Mucosa of rectum (tissue), 2 donors: ENCODE measurements around the gene TLL2.

Experiments
- H3K27ac ChIP-seq, 2 donors: one replicate each; pipeline ENCODE4 v1.7.0; 2013; ENCODE audit warnings: inconsistent platforms in 2 of 2, low read depth in 2 of 2, low read length in 2 of 2
- H3K27me3 ChIP-seq, 2 donors: one replicate each; pipeline ENCODE4 v1.7.0; 2013; ENCODE audit warnings: low read length in 2 of 2; ENCODE audit not compliant: control insufficient read depth in 2 of 2, insufficient read depth in 2 of 2
- H3K36me3 ChIP-seq, 2 donors: one replicate each; pipeline ENCODE4 v1.7.0; 2013; ENCODE audit warnings: low read length in 2 of 2; ENCODE audit not compliant: control insufficient read depth in 2 of 2, insufficient read depth in 2 of 2
- H3K4me1 ChIP-seq, 2 donors: one replicate each; pipeline ENCODE4 v1.7.0; 2013; ENCODE audit warnings: low read length in 2 of 2, mild to moderate bottlenecking in 1 of 2; ENCODE audit not compliant: control insufficient read depth in 2 of 2, insufficient read depth in 2 of 2
- H3K4me3 ChIP-seq, 2 donors: one replicate each; pipeline ENCODE4 v1.7.0; 2013; ENCODE audit warnings: low read length in 2 of 2
- H3K9ac ChIP-seq, 2 donors: one replicate each; pipeline ENCODE4 v1.7.0; 2013; ENCODE audit warnings: low read length in 2 of 2, low read depth in 1 of 2, mild to moderate bottlenecking in 1 of 2
- H3K9me3 ChIP-seq, 2 donors: one replicate each; pipeline ENCODE4 v1.7.0; 2013; ENCODE audit warnings: low read length in 2 of 2; ENCODE audit not compliant: control insufficient read depth in 2 of 2
- donor health status: healthy.
- donor health status: Normal muscosa, but diverticular disease.

TLL2 gene

DNA sequence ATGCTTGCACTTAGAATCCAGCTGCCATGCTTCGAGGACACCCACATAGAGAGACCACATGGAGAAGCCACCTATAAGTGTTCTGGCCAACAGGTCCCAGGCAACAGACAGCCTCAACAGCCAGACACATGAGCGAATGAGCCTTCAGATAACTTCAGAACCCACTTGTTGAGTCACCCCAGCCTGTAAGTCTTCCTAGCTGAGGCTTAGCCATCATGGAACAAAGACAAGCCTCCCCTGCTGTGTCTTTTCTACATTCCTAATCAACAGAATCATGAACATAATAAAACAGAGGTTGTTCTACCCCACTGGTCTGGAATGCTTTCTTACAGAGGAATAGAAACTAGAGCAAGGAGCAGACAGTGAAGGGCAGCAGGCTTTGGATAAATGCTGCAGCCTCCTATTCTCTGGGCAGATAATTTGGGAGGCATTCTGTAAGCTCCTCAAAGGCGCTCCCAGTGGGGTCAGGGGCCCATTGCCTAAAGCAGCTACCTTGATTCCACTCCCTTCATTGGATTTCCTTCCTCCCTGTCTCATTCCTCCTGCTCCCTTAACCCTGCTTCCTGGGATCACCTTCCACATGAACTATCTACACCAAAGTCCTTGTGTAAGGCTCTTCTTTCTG is 4.6 kb downstream of the TLL2 start:
- peaks cover 9 to 11% of the 10 kb centered on the region in 2 donors for H3K27me3 ChIP-seq
- no peaks in the 10 kb centered on the region for H3K36me3 ChIP-seq
- peaks cover 17 to 18% of the 10 kb centered on the region in 2 donors for H3K4me1 ChIP-seq
- no peak overlapping the region for H3K27ac ChIP-seq
- no peaks in the 10 kb centered on the region for H3K9me3 ChIP-seq
- H3K4me3 ChIP-seq, result no peak overlapping the region
- H3K9ac ChIP-seq, result no peak overlapping the region

DNA sequence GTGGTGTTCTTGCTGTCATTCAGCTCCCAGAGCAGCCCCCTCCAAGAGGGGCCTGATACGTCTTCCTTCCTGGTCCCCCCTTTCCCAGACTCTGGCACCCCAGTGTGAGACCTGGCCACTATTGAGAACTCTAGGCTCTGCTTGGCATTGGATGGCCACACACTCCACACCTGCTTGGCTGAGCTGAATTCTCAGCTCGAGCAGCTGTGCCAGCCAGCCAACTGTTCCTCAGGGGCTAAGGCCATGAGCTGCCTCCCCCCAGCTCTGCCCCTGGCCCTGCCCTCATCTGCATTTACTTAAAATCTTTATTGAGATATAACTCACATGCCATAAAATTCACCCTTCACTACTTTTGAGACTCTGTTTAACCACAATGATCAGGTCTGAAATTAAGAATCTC is 6.7 kb downstream of the TLL2 start:
- H3K9ac ChIP-seq, result no peak overlapping the region
- H3K4me3 ChIP-seq, result no peak overlapping the region
- H3K9me3 ChIP-seq, result no peaks in the 10 kb centered on the region
- H3K27me3 ChIP-seq, result peaks cover 3 to 5% of the 10 kb centered on the region in 2 donors
- H3K4me1 ChIP-seq, result no peaks in the 10 kb centered on the region
- H3K27ac ChIP-seq, result no peak overlapping the region
- H3K36me3 ChIP-seq, result no peaks in the 10 kb centered on the region

DNA sequence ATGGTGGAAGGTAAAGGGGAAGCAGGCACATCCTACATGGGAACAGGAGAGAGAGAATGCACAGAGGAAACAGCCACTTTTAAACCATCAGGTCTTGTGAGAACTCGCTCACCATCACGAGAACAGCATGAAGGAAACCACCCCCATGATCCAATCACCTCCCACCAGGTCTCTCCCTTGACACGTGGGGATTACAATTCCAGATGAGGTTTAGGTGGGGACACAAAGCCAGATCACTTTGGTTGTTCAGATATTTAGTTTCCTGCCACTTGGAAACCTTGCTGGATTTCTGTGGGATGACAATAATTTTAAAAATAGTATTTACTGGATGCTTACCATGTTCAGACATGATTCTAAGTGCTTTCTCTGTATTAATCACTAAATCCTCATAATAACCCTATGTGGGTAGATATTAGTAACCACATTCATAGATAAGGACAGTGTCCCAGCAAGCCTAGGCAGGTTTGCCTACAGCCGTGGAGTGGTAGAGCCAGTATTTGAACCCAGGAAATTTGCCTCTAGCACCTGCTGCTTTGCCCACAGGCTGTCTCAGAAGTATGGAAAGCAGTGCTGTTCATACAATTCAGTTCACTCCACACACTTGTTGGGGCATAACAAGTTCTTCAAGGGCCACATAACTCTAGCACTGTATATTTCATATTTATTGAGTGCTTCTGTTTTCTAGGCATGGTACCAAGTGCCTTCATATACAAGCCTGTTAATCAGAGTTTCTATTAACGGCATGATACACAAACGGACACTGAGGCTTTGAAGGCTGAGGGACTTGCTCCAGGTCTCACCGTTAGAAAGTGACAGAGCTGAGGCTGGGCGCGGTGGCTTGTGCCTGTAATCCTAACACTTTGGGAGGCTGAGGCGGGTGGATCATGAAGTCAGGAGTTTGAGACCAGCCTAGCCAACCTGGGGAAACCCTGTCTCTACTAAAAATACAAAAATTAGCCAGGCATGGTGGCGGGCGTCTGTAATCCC is 8.3 kb downstream of the TLL2 start:
- Histone ChIP-seq H3K4me1 (no peaks in the 10 kb centered on the region), H3K27me3 (no peaks in the 10 kb centered on the region), H3K36me3 (no peaks in the 10 kb centered on the region), H3K9ac (no peak overlapping the region), H3K27ac (no peak overlapping the region), H3K9me3 (no peaks in the 10 kb centered on the region), H3K4me3 (no peak overlapping the region)

DNA sequence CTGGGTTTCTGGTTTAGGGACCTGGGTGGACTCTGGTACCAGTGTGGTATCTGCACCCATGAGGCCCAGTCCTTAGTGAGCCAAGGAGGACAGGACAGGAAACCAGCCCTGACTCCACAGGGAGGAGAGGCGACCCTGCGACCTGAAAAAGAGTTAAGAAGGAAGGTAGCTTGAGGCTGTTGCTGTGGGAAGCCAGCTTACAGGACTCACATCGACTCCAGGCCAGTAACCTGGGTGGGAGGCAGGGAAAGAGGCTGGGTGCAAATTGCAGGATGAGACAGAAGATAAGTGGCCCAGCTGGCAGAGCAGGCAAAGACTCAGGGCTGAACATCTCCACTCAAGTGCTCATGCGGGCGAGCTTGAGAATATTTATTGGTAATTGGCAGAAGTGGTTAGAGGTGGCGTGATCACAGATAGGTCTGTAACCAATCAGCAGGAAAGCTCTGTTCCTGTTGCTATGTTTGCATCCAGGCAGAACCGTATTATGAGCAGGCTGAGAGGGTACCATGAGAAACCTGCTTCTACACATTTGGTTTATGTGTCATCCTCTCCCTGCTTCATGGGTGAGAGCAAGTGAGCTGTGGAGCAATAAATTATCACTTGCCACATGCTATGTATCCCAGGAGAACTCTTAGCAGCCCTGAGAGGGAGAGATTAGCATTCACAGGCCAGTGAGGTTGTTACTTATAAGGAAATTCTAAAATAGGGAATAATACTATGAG is 11.0 kb downstream of the TLL2 start:
- H3K4me3 ChIP-seq, result no peak overlapping the region
- H3K9me3 ChIP-seq, result no peaks in the 10 kb centered on the region
- H3K27me3 ChIP-seq, result no peaks in the 10 kb centered on the region

DNA sequence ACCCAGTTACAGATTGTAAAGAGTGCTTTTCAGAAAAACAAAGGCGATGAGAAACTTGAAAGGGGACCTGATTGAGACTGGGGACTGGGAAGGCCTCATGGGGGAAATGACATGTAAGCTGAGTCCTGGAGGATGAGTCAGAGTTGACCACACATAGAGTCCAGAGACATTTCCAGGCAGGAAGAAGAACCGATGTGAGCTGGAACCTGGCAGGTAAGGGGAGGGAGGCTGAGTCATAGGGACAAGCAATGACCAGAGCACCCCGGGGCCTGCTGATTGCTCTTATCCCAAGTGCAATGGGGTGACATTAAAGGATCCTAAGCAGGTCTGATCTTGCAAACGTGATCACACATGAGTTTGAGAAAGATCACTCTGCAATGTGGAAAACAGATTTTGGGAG is 11.7 kb downstream of the TLL2 start:
- Histone ChIP-seq H3K9ac (no peak overlapping the region), H3K4me3 (no peak overlapping the region), H3K27ac (no peak overlapping the region), H3K36me3 (no peaks in the 10 kb centered on the region), H3K4me1 (no peaks in the 10 kb centered on the region), H3K9me3 (no peaks in the 10 kb centered on the region), H3K27me3 (no peaks in the 10 kb centered on the region)

More for the DNA sequence above, 11.0 kb downstream of the TLL2 start:
- no peak overlapping the region for H3K27ac ChIP-seq
- H3K4me1 ChIP-seq, result no peaks in the 10 kb centered on the region
- H3K9ac ChIP-seq, result no peak overlapping the region
- H3K36me3 ChIP-seq, result no peaks in the 10 kb centered on the region

DNA sequence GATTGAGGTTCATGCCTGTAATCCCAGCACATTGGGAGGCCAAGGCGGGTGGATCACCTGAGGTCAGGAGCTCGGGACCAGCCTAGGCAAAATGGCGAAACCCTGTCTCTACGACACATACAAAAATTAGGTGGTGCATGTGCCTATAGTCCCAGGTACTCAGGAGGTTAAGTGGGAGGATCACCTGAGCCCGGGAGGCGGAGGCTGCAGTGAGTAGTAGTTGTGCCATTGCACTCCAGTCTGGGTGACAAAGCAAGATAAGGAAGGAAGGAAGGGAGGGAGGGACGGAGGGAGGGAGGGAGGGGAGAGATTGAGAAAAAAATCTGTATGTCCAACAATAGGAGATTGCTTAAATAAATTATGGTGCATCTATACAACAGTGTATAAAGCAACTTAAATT is 13.2 kb downstream of the TLL2 start:
- Histone ChIP-seq H3K27me3 (no peaks in the 10 kb centered on the region), H3K36me3 (no peaks in the 10 kb centered on the region), H3K9ac (no peak overlapping the region), H3K27ac (no peak overlapping the region), H3K9me3 (no peaks in the 10 kb centered on the region), H3K4me3 (no peak overlapping the region), H3K4me1 (no peaks in the 10 kb centered on the region)

DNA sequence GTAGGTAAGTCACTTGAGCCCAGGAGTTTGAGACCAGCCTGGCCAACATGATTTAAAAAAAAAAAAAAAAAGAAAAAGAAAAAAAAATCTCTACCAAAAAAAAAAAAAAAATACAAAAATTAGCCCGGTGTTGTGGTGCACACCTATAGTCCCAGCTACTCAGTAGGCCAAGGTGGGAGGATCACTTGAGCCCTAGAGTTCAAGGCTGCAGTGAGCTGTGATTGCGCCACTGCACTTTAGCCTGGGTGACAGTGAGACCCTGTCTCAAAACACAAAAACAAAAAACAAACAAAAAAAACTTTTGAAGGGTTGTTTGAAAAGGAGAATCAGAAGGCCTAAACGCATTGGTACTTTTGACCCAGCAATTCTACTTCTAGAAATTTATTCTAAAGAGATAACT is 13.7 kb downstream of the TLL2 start:
- no peaks in the 10 kb centered on the region for H3K27me3 ChIP-seq
- H3K4me1 ChIP-seq, result no peaks in the 10 kb centered on the region
- H3K4me3 ChIP-seq, result no peak overlapping the region
- H3K9me3 ChIP-seq, result no peaks in the 10 kb centered on the region
- no peak overlapping the region for H3K27ac ChIP-seq
- H3K36me3 ChIP-seq, result no peaks in the 10 kb centered on the region
- no peak overlapping the region for H3K9ac ChIP-seq

DNA sequence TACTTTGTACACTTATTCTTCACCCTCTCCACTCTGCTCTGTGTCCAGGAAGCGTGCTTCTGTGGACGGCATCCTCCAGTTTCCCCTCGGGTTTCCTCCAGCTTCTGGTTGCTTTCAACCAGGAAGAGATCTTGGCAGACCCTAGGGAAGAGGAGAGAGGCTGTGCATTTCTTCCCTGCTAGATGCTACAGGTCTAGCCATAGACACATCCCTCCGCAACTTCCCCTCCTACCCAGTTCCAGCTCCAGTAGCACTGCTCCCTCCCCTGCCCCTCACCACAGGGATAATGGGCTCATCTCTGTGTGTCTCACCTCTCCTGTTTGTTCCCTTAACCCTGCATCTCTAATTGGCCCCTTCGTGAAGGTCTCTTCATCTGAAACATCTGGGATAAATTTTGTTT is 16.3 kb downstream of the TLL2 start:
- no peaks in the 10 kb centered on the region for H3K4me1 ChIP-seq
- no peaks in the 10 kb centered on the region for H3K36me3 ChIP-seq
- no peaks in the 10 kb centered on the region for H3K27me3 ChIP-seq
- H3K4me3 ChIP-seq, result no peak overlapping the region
- H3K9ac ChIP-seq, result no peak overlapping the region
- H3K27ac ChIP-seq, result no peak overlapping the region
- no peaks in the 10 kb centered on the region for H3K9me3 ChIP-seq

DNA sequence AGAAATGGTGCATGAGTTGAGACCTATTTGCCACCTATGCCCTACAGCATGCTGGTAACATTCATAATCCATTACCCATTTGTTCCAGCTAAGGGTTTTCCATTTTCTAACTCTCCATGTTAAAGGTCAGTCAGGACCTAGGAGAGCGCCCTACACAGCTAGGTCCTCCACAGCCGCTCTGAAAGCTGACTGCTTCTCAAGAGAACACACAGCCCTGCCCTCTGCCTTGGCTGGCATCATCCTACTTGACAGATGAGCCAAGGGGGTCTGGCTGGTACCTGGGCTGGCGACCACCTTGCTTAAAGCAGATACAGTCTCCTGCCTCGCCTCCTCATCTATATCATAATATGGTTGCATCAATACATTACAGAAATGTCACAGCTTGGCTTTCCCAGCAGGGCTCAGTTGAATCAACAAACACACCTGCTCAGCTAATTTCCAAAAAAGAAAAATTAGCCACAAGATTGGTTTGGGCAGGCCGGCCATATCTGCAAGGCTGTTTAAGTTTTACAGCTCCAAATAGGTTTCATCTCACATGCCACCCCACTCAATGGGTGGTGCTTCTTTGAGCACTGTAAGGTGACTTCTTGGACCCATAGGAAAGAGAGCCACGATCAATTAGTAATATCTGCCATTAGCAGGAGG is 17.3 kb downstream of the TLL2 start:
- Histone ChIP-seq H3K27ac (no peak overlapping the region), H3K9ac (no peak overlapping the region)

More for the DNA sequence above, 17.3 kb downstream of the TLL2 start:
- H3K4me1 ChIP-seq, result no peaks in the 10 kb centered on the region
- H3K9me3 ChIP-seq, result no peaks in the 10 kb centered on the region
- no peaks in the 10 kb centered on the region for H3K36me3 ChIP-seq
- H3K27me3 ChIP-seq, result no peaks in the 10 kb centered on the region
- no peak overlapping the region for H3K4me3 ChIP-seq
